NCI-H2171 (cell line): ENCODE measurements around the gene ENTPD1.

Experiments used
- DNase-seq: peaks from one replicate; lab custom pipeline; 2025; lab: John Stamatoyannopoulos, UW

Gene ENTPD1

GRCh38 chr10:95832216-95833041, 76.5 kb downstream of the ENTPD1 start:
- DNase-seq, result no peak

GRCh38 chr10:95833042-95833610, 77.2 kb downstream of the ENTPD1 start:
- no peak for DNase-seq

GRCh38 chr10:95834406-95834805, 78.4 kb downstream of the ENTPD1 start:
- no peak for DNase-seq

- DNase-seq, result no peak
Observed at GRCh38 chr10:95835149-95835860, 79.3 kb downstream of the ENTPD1 start.

- no peak for DNase-seq
Observed at GRCh38 chr10:95835911-95836310, 79.9 kb downstream of the ENTPD1 start.

- DNase-seq, result no peak
Observed at GRCh38 chr10:95836610-95837355, 80.8 kb downstream of the ENTPD1 start.

- DNase-seq, result no peak
Observed at GRCh38 chr10:95837356-95837776, 81.4 kb downstream of the ENTPD1 start.

GRCh38 chr10:95837783-95838182, 81.8 kb downstream of the ENTPD1 start:
- no peak for DNase-seq

GRCh38 chr10:95840121-95840520, 84.2 kb downstream of the ENTPD1 start:
- DNase-seq, result no peak

GRCh38 chr10:95840681-95841080, 84.7 kb downstream of the ENTPD1 start:
- DNase-seq, result no peak

- no peak for DNase-seq
Observed at GRCh38 chr10:95841661-95842498, 85.9 kb downstream of the ENTPD1 start.

- DNase-seq, result no peak
Observed at GRCh38 chr10:95845411-95845810, 89.4 kb downstream of the ENTPD1 start.

- DNase-seq, result no peak
Observed at GRCh38 chr10:95847007-95847406, 91.0 kb downstream of the ENTPD1 start.

- no peak for DNase-seq
Observed at GRCh38 chr10:95848841-95849240, 92.9 kb downstream of the ENTPD1 start.

GRCh38 chr10:95850791-95851190, 94.8 kb downstream of the ENTPD1 start:
- no peak for DNase-seq

GRCh38 chr10:95860166-95860940, 104.4 kb downstream of the ENTPD1 start:
- DNase-seq, result no peak

GRCh38 chr10:95861386-95861785, 105.4 kb downstream of the ENTPD1 start:
- no peak for DNase-seq

GRCh38 chr10:95864906-95865813, 109.2 kb downstream of the ENTPD1 start:
- DNase-seq, result no peak

- no peak for DNase-seq
Observed at GRCh38 chr10:95865814-95866466, 110.0 kb downstream of the ENTPD1 start.
